ENCODE measurements around the gene IRAK4.
A peak's percentile ranks its signal among the peaks of the same experiment; 100 is the strongest.

- TF ChIP-seq POLR2AphosphoS5 (IDR thresholded peaks at IDR 0.05; ENCODE audit: borderline replicate concordance, low read depth, low read length) = peak; percentile 85
- TF ChIP-seq EZH2 (IDR thresholded peaks at IDR 0.05) = no peak
- TF ChIP-seq FOXP2 (optimal IDR thresholded peaks at IDR 0.05; ENCODE audit: control extremely low read depth, extremely low read length, insufficient read depth) = peak; percentile 7
These were observed 47.3 kb downstream of the IRAK4 start, which contains the start of gene TWF1 for GRCh38 chr12:43805860-43806736.
